Osteoblast (primary cell): ENCODE results near the gene CBLIF. TPM values are rescaled to one million over a fixed set of nuclear protein-coding genes. Genes with fewer than 3 reads are reported as not detected.
A peak's percentile ranks its signal among the peaks of the same experiment; 100 is the strongest.

ENCODE experiments used
- DNase-seq: peaks from one replicate; pipeline ENCODE4 v3.0.0; 2011; ENCODE audit warnings: low spot score, mixed read lengths; ENCODE audit not compliant: insufficient read length; ENCODE audit errors: missing footprints
- H2AFZ ChIP-seq: 2 replicates; pipeline ENCODE4 v1.6.0; 2011; ENCODE audit warnings: mild to moderate bottlenecking, low read length
- H3K27ac ChIP-seq: 2 replicates; pipeline ENCODE4 v1.5.1; 2011; ENCODE audit warnings: mild to moderate bottlenecking, low read depth, low read length, moderate library complexity
- H3K27me3 ChIP-seq: 2 replicates; pipeline ENCODE4 v1.6.0; 2012; ENCODE audit warnings: mild to moderate bottlenecking, control low read depth, inconsistent platforms, low read length, moderate library complexity; ENCODE audit not compliant: insufficient read depth
- H3K36me3 ChIP-seq: 2 replicates; pipeline ENCODE4 v1.5.1; 2011; ENCODE audit warnings: mild to moderate bottlenecking, low read length, control low read depth, moderate library complexity; ENCODE audit not compliant: insufficient read depth
- H3K4me1 ChIP-seq: 2 replicates; pipeline ENCODE4 v1.5.1; 2011; ENCODE audit warnings: mild to moderate bottlenecking, low read length, control low read depth, moderate library complexity; ENCODE audit not compliant: insufficient read depth
- H3K4me2 ChIP-seq: 2 replicates; pipeline ENCODE4 v1.6.0; 2011; ENCODE audit warnings: mild to moderate bottlenecking, low read length; ENCODE audit not compliant: insufficient read depth
- H3K4me3 ChIP-seq: fragments of 200-600 bp; sonication (generic); 3 replicates; pipeline ENCODE4 v1.5.1; 2012; ENCODE audit warnings: mild to moderate bottlenecking, low read length, inconsistent platforms; ENCODE audit not compliant: insufficient read depth
- H3K79me2 ChIP-seq: 2 replicates; pipeline ENCODE4 v1.6.0; 2012; ENCODE audit warnings: mild to moderate bottlenecking, low read length, control low read depth, inconsistent platforms; ENCODE audit not compliant: insufficient read depth
- H3K9me3 ChIP-seq: 2 replicates; pipeline ENCODE4 v1.5.1; 2011; ENCODE audit warnings: low read depth, low read length, control low read depth
- H4K20me1 ChIP-seq: 2 replicates; pipeline ENCODE4 v1.6.0; 2012; ENCODE audit warnings: mild to moderate bottlenecking, low read length, control low read depth; ENCODE audit not compliant: insufficient read depth
- CTCF ChIP-seq: IDR thresholded peaks from 2 replicates; pipeline ENCODE4 v1.5.1; 2011; ENCODE audit warnings: mild to moderate bottlenecking, low read depth, low read length, moderate library complexity; ENCODE audit errors: extremely low read depth
- total RNA-seq: library from RNA; depleted of rRNA; stranded (reverse); fragments of >200 nt; gene quantifications from 2 replicates; pipeline ENCODE4 v1.2.3, GENCODE V29; 2012

Gene CBLIF
- total RNA-seq, 1 donor = not detected

- Histone ChIP-seq H4K20me1 (no peaks in the 10 kb centered on the region), H3K4me2 (no peak overlapping the region), H3K79me2 (no peaks in the 10 kb centered on the region), H3K9me3 (no peaks in the 10 kb centered on the region), H3K27me3 (peaks cover 2% of the 10 kb centered on the region), H3K27ac (no peak overlapping the region), H3K36me3 (no peaks in the 10 kb centered on the region), H2AFZ (no peak overlapping the region), H3K4me3 (no peak overlapping the region), H3K4me1 (peaks cover 3% of the 10 kb centered on the region)
- no peak for DNase-seq
- TF ChIP-seq CTCF = no peak
Observed at GRCh38 chr11:59815754-59816153, 29.5 kb downstream of the CBLIF start.

GRCh38 chr11:59814021-59814420, 31.3 kb downstream of the CBLIF start:
- peak overlapping the region; percentile 51 for H3K4me2 ChIP-seq
- H3K4me1 ChIP-seq = peaks cover 9% of the 10 kb centered on the region
- H4K20me1 ChIP-seq = no peaks in the 10 kb centered on the region
- H3K4me3 ChIP-seq = peak overlapping the region; percentile 18
- no peak overlapping the region for H3K27ac ChIP-seq
- H3K9me3 ChIP-seq = no peaks in the 10 kb centered on the region
- H3K27me3 ChIP-seq = no peaks in the 10 kb centered on the region
- no peaks in the 10 kb centered on the region for H3K36me3 ChIP-seq
- peaks cover 12% of the 10 kb centered on the region for H3K79me2 ChIP-seq
- DNase-seq = no peak
- TF ChIP-seq CTCF = no peak
- H2AFZ ChIP-seq = no peak overlapping the region

- DNase-seq = no peak
- peaks cover 9% of the 10 kb centered on the region for H3K4me1 ChIP-seq
- H3K9me3 ChIP-seq = no peaks in the 10 kb centered on the region
- no peak overlapping the region for H3K4me3 ChIP-seq
- H2AFZ ChIP-seq = no peak overlapping the region
- H3K27ac ChIP-seq = no peak overlapping the region
- peaks cover 3% of the 10 kb centered on the region for H3K36me3 ChIP-seq
- TF ChIP-seq CTCF = no peak
- no peaks in the 10 kb centered on the region for H3K27me3 ChIP-seq
- no peaks in the 10 kb centered on the region for H4K20me1 ChIP-seq
- peaks cover 12% of the 10 kb centered on the region for H3K79me2 ChIP-seq
- no peak overlapping the region for H3K4me2 ChIP-seq
Observed at GRCh38 chr11:59813364-59813763, 31.9 kb downstream of the CBLIF start.

- Histone ChIP-seq H3K4me1 (peaks cover 9% of the 10 kb centered on the region), H3K27ac (no peak overlapping the region), H3K4me2 (no peak overlapping the region), H2AFZ (no peak overlapping the region), H3K4me3 (no peak overlapping the region), H3K9me3 (no peaks in the 10 kb centered on the region), H3K79me2 (peaks cover 12% of the 10 kb centered on the region), H4K20me1 (no peaks in the 10 kb centered on the region), H3K27me3 (no peaks in the 10 kb centered on the region), H3K36me3 (peaks cover 7% of the 10 kb centered on the region)
- no peak for TF ChIP-seq CTCF
- DNase-seq = no peak
Observed at GRCh38 chr11:59812220-59812619, 33.1 kb downstream of the CBLIF start.
